Thoracic aorta (tissue), 2 donors: Measurements from ENCODE around the gene GSTK1. TPM values are rescaled to one million over a fixed set of nuclear protein-coding genes. Genes with fewer than 3 reads are reported as not detected.

Experiments used
- ATAC-seq: fragments of 150-250 bp; one replicate; pipeline ENCODE4 v1.8.0; 2017; ENCODE audit warnings: low read depth; ENCODE audit not compliant: insufficient number of reproducible peaks, low FRiP score
- DNase-seq: peaks from one replicate; pipeline ENCODE4 v3.0.0-alpha.2; 2020; ENCODE audit warnings: low spot score
- H3K27ac ChIP-seq, 2 donors: fragments of 200-600 bp; sonication (generic); 1 replicate in 1 of 2; 2 replicates in 1 of 2; pipeline ENCODE4 v1.5.1; 2016; ENCODE audit warnings: mild to moderate bottlenecking in 2 of 2, moderate library complexity in 2 of 2
- H3K27me3 ChIP-seq: fragments of 200-600 bp; sonication (generic); replicated peaks from 2 replicates; pipeline ENCODE4 v1.6.0; 2016; ENCODE audit warnings: mild to moderate bottlenecking; ENCODE audit not compliant: insufficient read depth
- H3K36me3 ChIP-seq: fragments of 200-600 bp; sonication (generic); one replicate; pipeline ENCODE4 v1.5.1; 2016
- H3K4me1 ChIP-seq, 2 donors: fragments of 200-600 bp; sonication (generic); 1 replicate in 1 of 2; 2 replicates in 1 of 2; pipeline versions ENCODE4 v1.5.1 to v1.6.0; 2016; ENCODE audit warnings: low read depth in 2 of 2, mild to moderate bottlenecking in 1 of 2; ENCODE audit not compliant: control insufficient read depth in 1 of 2
- H3K4me3 ChIP-seq: fragments of 200-600 bp; sonication (generic); 2 replicates; pipeline ENCODE4 v1.5.1; 2016; ENCODE audit warnings: mild to moderate bottlenecking
- H3K9me3 ChIP-seq: fragments of 200-600 bp; sonication (generic); 2 replicates; pipeline ENCODE4 v1.5.1; 2016
- total RNA-seq, 2 donors: library from RNA; depleted of rRNA; stranded (reverse); fragments of >200 nt; gene quantifications; one replicate each; pipeline versions ENCODE4 v1.1.0 to v1.2.3, GENCODE V29; 2016
- TF ChIP-seq, protein P1 (sequence below): fragments of 200-600 bp; sonication (generic); IDR thresholded peaks from one replicate; pipeline ENCODE4 v1.5.1; 2019; ENCODE audit warnings: antibody characterized with exemption

The GSTK1 gene
- total RNA-seq, 2 donors from 2014 or later, result 106 to 148 TPM

DNA sequence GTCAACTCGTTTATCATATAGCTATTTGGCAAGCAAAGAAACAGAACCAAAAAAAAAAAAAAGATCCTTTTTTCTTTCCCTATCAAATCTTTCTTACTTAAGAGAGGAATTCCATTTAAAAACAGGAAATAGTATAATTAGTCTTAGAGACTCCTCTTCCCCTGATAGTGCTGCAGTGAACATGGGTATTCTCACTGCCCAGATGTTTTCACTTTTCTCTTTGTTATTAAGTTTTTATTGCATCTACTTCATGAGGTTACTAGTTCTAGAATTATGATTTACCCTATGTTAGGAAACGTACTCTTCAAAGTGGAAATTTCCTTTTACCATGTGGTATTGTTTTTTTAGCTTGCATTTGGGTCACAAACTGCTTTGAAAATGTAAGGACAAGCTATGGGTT, 33.4 kb downstream of the GSTK1 start:
- no peak for ATAC-seq
- no peak overlapping the region for H3K27ac ChIP-seq

DNA sequence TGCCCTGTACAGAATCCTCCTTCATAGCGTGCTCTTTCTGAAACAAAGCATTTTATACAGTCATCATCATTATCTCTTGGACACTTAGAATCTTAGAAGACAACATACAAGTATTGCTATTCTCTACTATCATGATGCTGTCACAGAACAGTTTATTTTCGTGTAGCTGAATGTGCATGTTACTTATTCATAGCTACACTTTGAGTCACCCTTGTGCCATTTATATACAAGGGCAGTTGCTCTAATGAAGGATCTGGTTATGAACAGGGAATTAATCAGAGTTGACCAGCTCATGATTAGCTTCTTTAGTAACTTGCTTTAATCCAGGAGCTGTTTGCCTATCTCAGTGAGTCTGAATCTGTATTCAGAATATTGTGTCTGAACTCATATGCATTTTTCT, 36.1 kb downstream of the GSTK1 start:
- TF ChIP-seq, protein P1, sequence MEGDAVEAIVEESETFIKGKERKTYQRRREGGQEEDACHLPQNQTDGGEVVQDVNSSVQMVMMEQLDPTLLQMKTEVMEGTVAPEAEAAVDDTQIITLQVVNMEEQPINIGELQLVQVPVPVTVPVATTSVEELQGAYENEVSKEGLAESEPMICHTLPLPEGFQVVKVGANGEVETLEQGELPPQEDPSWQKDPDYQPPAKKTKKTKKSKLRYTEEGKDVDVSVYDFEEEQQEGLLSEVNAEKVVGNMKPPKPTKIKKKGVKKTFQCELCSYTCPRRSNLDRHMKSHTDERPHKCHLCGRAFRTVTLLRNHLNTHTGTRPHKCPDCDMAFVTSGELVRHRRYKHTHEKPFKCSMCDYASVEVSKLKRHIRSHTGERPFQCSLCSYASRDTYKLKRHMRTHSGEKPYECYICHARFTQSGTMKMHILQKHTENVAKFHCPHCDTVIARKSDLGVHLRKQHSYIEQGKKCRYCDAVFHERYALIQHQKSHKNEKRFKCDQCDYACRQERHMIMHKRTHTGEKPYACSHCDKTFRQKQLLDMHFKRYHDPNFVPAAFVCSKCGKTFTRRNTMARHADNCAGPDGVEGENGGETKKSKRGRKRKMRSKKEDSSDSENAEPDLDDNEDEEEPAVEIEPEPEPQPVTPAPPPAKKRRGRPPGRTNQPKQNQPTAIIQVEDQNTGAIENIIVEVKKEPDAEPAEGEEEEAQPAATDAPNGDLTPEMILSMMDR, result no peak
- DNase-seq (no peak), ATAC-seq (no peak)
- Histone ChIP-seq H3K27ac (no peak overlapping the region), H3K9me3 (no peaks in the 10 kb centered on the region), H3K4me3 (no peak overlapping the region), H3K36me3 (peaks cover 46% of the 10 kb centered on the region), H3K4me1 (peaks cover 11 to 25% of the 10 kb centered on the region in 2 donors), H3K27me3 (no peaks in the 10 kb centered on the region)

More for the DNA sequence above, 33.4 kb downstream of the GSTK1 start:
- H3K4me1 ChIP-seq, result peaks cover 11 to 25% of the 10 kb centered on the region in 2 donors
- DNase-seq, result no peak
- H3K4me3 ChIP-seq, result no peak overlapping the region
- H3K36me3 ChIP-seq, result peaks cover 46% of the 10 kb centered on the region
- no peaks in the 10 kb centered on the region for H3K9me3 ChIP-seq
- TF ChIP-seq, protein P1, result no peak
- H3K27me3 ChIP-seq, result no peaks in the 10 kb centered on the region

DNA sequence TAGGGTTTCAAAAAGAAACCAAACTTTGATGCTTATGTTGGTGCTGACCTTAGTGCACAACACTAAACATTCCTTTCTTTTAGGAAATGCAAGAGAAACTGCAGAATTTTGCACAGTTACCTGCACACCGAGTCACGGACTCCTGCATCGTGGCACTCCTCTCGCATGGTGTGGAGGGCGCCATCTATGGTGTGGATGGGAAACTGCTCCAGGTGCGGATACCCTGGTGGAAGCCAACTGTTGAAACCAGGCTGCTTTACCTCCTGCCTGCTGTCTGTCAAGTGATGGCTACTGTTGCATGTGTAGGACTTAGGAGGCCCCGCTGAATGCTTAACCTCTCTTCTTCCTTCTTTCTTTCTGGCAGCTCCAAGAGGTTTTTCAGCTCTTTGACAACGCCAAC, 36.6 kb downstream of the GSTK1 start:
- Histone ChIP-seq H3K36me3 (peaks cover 46% of the 10 kb centered on the region), H3K27me3 (no peaks in the 10 kb centered on the region), H3K9me3 (no peaks in the 10 kb centered on the region), H3K4me3 (no peak overlapping the region), H3K27ac (no peak overlapping the region), H3K4me1 (peaks cover 11 to 25% of the 10 kb centered on the region in 2 donors)
- no peak for DNase-seq
- TF ChIP-seq, protein P1, result peak; percentile 19
- no peak for ATAC-seq

DNA sequence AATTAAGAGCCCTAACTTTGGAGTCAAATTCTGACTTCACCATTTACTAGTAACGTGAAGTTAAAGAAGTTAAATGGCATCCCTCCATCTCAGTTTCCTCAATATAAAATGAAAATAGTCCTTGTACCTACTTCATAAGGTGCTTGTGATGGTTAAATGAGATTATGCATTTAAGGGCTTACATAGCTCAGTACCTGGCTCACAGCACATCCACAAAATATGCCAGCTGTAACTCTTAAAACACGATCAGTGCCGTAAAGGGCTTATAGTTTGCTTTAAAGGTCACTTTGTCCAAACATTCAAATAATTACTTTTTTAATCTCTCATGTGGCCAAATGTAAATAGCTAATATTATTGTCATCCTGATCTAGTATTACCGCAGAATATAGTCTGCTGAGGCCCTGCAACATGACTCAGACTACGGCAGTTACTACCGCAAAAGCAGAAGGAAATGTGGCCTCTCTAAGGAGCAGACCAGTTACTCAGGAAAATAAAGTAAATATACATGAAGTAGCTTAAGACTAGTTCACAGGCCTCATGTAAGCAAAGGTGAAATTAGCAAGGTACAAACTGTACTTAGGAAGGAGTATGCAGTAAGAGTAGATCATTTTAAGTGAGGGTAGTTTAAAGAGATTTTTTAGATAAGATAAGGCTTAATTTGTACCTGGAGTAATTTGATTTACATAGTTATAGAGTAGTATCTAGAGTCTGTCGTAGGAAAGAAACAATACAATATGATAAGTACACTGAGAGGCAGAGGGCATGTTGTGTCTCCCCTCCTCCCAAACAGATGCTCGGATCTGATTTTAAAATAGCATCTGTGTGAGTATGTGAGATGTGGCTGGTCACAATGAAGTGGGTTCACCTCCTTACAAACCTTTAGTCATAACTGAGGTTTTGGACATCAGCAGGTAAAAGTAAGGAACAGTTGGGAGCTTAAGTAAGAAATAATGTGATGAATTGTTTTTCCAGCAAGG, 38.0 kb downstream of the GSTK1 start:
- Histone ChIP-seq H3K4me3 (no peak overlapping the region), H3K4me1 (peaks cover 7 to 15% of the 10 kb centered on the region in 2 donors), H3K27ac (no peak overlapping the region), H3K27me3 (no peaks in the 10 kb centered on the region), H3K9me3 (no peaks in the 10 kb centered on the region), H3K36me3 (peaks cover 52% of the 10 kb centered on the region)
- no peak for ATAC-seq
- TF ChIP-seq, protein P1, result no peak
- no peak for DNase-seq

DNA sequence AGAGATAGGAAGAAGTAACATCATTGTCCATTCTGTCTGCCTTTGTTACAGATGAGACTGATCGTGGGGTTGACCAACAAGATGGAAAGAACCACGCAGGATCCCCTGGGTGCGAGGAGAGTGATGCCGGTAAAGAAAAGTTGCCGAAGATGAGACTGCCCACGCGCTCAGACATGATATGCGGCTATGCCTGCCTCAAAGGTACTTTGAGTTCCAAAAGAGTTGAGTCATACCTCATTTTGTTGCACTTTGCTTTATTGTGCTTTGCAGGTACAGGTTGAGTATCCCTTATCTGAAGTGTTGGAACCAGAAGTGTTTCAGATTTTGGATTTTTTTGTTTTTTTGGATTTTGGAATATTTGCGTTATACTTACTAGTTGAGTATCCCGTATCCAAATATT, 40.5 kb downstream of the GSTK1 start:
- no peaks in the 10 kb centered on the region for H3K4me1 ChIP-seq

More for the DNA sequence above, 40.5 kb downstream of the GSTK1 start:
- Histone ChIP-seq H3K9me3 (no peaks in the 10 kb centered on the region), H3K36me3 (peaks cover 63% of the 10 kb centered on the region), H3K27ac (no peak overlapping the region), H3K4me3 (no peak overlapping the region), H3K27me3 (no peaks in the 10 kb centered on the region)
- ATAC-seq, result no peak
- TF ChIP-seq, protein P1, result no peak
- DNase-seq, result no peak
